Hematopoietic multipotent progenitor cell (in vitro differentiated cells): Measurements from ENCODE around the gene RELA. TPM values are rescaled to one million over a fixed set of nuclear protein-coding genes. Genes with fewer than 3 reads are reported as not detected.

Source experiments
- DNase-seq, 3 donors: peaks; one replicate each; pipeline ENCODE4 v3.0.0-alpha.2; 2011 to 2015; ENCODE audit warnings: low read depth in 2 of 3, low spot score in 2 of 3
- small RNA-seq: library from RNA; depleted of rRNA; stranded (forward); fragments of <200 nt; gene quantifications from one replicate; pipeline ENCODE3, GENCODE V24; 2012
- total RNA-seq: library from RNA; depleted of rRNA; stranded (reverse); fragments of >200 nt; gene quantifications from one replicate; pipeline ENCODE4 v1.2.3, GENCODE V29; 2012

The RELA gene
- total RNA-seq, 1 donor: 107 TPM

DNA sequence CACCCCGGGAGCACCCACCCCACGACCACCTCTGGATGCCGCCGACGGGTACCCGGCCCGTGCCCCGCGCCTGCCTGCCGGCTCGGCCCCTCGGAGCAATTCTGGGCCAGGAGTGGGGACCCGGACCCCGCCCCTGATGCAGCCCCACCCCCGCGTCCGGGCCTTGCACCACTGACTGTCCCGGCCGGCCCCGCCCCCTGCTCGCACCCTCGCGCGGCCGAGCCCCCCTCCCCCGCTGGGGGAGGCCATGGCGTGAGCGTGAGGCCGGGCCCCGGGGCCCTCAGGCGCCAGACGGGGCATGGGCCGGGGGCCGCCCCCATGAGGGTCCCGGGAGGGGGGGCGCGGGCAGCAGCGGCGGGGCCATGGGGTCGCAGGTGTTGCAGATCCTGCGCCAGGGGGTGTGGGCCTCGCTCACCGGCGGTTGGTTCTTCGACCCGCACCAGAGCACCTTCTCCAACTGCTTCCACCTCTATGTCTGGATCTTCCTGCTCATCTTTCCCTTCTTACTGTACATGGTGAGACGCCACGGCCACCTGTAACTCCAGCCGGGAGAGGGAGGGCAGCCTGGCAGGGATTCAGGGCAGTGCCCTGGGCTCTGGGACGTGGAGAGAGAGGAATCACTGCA lies 46.7 kb downstream of the RELA start:
- DNase-seq: peak in 1 of 3 donors; percentile 40

DNA sequence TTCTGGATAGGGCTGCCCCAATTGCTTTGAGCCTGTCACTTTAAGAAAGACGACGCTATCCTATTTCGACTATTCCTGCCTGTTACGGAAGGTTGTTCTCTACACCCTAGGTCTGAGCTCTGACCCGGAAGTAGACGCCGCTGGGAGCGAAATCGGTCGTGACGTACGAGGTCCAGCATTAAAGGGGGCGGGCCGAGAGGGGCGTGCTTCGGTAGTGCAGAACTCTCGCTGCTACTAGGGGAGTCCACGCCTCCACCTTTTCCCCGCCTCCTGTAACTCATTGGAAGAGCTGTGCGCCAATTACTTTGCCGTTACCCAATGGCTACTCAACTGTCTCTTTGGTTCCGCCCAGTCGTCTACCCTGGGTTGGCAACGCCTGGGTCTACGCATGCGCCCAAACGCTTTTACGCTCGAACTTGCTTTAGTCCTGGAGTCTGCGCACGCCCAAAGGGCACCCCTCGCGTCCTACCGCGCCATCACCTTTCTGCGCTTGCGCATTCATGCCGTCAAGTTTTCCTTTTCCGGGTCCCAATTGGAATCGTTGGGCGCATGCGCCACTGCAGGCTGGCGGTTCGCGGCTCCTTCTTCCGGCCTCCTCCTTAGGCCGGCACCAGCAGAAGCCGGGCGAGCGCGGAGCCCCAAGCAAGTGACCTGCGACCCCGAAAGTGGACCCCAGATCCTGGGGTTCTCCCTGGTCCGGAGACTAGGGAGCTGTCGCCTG lies 47.3 kb downstream of the RELA start, which contains the start of gene PCNX3:
PCNX3 (plus strand) TSS at position 548 of the 721 bp plus-strand sequence. CDS start 536 bp downstream, outside the sequence.
- peak; percentile 100 for DNase-seq

DNA sequence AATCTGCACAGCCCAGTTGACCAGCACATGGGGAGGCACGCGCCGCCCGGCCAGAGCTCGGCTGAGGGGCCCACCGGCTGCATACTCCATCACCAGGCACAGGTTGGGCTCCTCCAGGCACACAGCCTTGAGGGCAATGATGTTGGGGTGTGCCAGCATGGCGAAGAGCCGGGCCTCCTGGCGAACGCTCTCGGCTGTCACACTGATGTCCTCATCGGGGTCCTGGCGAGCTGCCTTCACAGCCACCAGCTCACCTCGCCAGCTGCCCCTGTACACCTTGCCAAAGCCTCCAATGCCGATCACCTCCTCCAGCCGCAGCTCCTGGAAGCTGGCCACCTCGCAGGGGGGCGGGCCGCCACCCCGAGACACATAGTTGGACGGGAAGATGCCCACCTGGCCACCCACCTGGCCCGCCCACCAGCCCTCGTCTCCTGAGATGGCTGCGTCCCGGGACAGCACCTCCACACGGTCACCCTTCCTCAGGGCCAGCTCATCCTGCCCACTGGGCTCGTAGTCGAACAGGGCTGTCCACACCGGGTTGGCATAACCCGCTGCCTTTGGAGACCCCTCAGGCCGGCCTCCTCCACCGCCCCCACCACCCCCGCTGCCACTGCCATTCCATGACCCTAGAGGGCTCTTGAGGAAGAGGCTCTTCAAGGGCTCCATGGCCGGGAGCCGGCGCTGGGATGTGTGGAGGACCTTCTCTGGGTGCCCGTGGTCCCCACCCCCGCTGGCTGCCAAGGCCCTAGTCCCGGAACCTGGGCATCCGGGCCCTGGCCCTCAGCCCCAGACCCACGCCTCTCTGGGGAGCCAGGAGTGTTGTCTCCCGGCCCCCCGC lies 49.4 kb downstream of the RELA start:
- no peak for DNase-seq

DNA sequence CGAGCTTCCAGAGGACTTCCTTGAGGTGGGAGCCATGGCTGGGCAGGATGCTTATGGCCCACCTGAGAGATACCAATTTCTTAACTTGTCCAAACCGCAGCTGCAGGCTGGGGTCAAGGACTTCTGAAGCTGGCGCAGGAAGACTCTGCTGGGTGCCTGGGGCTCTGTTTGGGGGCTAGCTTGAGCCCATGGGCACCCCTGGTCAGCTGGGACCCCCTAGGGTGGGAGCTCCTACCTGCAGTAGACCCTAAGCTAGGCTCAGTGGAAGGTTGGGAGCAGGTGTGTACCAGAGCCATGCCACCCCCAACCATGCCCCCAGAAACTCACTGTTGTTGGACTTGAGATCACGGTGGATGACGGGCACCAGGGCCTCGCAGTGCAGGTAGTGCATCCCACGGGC lies 50.0 kb downstream of the RELA start:
- no peak for DNase-seq

DNA sequence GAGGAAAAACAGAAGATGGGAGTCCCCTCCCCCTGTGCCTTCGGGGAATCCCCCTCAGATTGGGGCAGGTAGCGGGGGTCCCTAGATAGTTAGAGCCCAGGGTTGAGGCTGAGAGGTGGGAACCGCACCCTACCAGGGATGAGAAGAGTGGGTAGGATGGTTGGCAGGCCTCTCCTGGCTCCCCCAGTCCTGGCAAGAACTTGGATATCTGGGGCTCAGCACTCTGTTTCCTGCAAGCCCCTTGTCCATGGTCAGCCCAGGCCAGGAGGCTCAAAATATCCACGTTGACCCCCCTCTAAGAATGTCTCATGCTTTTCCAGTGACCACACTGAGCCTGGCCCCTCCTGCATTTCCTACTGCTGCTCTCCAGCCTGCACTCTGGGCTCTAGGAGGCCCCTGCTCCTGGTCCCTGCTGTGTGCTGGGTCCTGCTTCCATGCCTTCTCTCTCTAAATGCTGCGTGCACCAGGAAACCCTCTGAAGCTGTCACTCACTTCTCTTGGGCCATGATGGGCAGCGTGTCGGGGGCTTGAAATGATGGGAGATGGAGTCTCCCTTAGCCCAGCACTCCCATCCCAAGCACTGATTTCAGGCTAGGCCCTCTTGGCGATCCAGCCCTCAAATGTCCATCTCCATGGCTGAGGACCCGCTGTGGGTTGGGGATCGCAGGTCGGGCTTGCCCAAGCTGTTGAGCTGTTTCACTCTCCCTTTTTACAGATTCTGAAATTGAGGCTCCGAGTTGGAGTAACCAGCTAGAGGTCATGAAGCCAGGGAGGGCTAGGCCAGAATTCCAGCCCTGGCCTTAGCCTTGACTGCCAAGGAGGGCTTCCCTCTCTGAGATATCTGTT lies 50.7 kb downstream of the RELA start:
- no peak for DNase-seq

DNA sequence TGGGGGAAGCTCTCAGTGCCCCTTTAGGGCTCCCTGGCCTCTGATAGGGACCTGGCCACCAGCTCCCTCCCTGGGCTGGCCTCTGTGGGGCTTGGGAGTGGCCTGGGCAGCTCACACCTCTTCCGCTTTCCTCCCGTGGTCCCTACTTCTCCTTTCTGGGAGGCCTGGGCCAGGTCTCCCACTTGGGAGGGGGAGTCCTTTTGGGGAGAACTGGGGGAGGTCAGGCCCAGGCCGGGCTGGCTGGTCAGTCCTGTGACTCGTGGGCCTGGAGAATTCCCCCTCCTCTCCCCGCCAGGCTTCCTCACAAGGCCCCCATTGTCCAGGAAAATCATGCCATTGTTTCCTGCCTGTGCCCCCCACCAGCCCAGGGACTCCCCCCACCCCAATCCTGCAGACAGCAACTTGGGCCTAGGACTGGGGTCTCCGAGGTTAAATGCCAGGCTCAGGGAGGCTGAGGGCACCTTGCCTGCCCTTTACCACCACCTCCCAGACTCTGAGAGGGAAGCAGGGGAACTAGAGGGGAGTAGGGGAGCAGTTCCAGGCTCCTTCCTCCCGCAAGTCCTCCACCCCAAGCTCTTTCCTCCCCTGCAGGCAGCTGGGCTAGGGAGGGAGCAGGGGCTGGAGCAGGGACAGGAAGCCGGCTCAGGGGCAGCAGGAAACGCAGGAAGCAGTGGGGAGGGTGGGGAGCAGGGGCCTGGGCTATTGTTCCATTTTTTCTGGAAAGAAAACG lies 51.5 kb downstream of the RELA start:
- peak in 1 of 3 donors; percentile 60 for DNase-seq

DNA sequence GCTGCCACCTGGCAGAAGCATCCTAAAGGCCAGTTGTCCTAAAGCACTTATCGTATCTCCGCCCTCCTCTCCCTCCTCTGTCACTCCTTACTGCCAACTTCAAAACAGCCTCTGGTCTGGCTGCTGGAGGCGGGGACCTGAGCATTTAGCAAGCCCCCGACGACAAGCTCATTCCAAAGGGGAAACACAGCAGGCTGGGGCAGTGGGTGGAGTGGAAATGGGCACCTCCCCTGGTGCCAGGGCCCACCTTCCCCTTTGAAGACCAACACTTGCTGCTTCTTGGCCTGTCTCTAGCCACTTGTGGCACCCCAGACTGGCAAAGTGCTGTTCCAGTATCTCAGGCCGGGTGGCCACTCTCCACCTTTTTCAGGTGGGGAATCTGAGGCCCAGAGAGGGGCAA lies 52.3 kb downstream of the RELA start:
- no peak for DNase-seq

DNA sequence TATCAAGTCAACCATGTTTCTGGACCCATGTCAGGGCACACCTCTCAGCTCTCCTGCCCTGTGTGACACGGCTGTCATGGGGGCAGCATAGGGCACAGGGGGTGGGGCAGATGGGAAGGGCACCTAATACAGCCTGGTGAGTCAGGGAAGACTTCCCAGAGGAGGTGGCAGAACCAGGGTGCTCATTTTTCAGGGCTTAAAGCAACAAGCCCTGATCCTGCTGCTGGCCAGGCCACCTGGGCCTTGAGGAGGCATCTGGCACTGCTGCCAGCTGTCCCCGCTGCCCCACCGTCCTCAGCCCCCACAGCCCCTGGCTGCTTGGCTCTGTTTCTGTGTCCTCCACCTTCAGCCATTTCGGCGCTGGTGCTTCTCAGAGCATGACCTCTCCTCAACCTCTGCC lies 53.1 kb downstream of the RELA start:
- no peak for DNase-seq

DNA sequence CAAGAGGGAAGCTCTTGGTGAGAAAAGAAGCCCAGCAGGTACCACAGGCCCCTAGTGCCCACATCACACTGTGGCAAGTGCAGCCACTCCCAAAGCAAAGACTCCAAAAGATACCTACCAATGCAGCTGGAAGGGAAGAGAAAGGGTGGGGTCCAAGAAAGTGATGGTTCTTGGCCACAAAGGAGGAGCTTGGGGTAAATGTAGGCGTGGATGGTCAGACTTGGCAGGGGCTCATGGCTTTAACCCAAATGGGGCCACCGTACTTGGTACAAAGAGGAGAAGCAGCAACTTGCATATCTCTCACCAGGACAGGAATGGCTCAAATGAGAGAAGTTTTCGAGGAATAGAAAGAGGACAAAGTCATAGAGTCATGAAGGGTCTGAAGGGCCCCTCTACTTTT lies 53.5 kb downstream of the RELA start:
- DNase-seq: no peak

DNA sequence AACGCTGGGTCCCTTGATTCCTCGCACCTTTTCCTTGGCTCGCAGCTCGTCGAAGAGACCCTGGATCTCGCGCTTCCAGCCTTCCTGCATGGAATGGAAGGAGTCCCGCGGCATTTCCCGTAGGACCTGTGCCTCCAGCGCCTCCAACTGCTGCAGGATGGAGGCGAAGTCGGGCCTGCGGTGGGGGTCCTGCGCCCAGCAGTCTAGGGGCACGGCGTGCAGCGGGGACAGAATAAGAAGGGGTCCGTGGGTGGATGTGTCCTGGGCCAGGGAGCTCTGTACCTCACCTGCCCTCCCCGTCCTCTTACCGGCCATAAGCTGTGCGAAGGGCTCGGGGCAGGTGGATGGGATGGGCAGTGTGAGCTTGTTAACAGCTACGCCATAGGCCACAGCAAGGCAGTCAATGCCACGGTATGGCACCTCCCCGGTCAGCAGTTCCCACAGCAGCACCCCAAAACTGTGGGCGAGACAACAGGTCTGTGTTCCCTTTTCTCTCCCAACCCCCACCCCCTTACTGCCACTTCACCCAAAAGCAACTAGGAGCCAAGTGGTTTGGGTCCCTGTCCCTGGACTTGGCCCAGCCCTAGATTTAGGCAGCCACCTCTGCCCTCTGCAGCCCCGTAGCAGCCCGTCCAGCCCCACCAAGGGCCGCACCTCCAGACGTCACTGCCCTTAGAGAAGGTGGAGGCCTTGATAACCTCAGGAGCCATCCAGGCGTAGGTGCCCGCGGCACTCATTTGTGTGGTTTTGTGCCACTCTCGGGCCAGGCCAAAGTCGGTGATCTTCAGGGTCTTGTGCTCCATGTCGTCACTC lies 54.9 kb downstream of the RELA start:
- no peak for DNase-seq

DNA sequence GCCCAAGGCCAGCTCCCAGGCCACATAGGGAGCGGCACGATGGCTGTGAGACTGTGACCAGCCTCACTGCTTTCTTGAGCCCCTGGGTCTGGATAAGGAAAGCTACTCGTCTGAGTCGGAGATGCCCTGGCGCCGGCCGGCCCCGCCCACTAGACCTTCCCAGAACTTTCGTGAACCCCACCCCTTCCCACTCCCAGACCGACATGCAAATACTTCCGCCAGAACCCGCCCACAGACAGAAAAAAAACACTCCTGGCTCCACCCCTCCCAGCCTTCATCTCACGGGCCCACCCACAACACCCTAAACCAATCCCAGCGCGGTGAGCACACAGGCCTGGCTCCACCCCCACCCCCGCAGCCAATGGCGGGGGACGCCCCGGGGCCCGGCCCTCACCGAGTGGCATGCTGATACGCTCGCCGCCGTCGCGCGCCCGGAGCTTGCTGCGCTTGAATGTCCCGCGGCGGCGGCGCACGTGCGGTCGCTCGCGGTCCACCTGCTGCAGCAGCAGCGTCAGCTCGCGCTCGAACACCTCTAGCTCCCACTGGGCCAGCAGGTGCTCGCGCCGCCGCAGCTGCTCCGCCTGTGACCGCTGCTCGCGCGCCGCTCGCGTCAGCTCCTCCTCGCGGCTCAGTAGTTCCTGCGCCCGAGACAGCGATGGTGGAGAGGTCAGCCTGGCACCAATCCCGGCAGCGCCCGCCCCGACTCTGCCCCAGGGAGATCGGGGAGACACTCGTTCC lies 55.7 kb downstream of the RELA start:
- no peak for DNase-seq

DNA sequence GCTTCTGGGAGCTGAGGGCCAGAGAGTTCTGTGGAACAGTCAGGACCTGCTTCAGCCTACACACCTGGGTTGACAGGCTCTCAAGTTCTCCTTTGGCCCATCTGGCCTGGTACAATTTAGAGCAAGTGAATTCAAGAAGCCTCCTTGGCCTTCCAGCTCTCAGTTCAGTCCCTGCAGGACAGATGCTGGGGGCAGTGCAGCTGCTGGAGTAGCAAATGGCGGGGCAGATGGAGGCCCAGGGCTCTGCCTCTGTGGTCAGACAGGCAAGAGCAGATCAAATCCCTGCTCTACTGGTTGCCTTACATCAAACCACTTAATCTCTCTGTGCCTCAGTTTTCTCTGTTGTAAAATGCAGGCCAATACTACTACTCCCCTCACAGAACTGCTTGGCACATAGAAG lies 58.5 kb downstream of the RELA start:
- DNase-seq: no peak

Small RNA genes within 50 kb of the gene (small RNA-seq; reads per million reads assigned to genes)
- gene MIR4489: 0.95 reads per million, percentile 29 among the genes with 10 or more reads in this experiment
- gene MIR4690: not detected
- not detected for gene RN7SL309P

Other genes with a start within 250 kb of the RELA start
- gene NEAT1, start 240.1 kb downstream of the RELA start, total RNA-seq: 102 TPM
- gene MALAT1, start 163.9 kb downstream of the RELA start, total RNA-seq: 2,681 TPM
- gene SCYL1, start 137.8 kb downstream of the RELA start, total RNA-seq: 107 TPM
- gene LTBP3, start 104.6 kb downstream of the RELA start, total RNA-seq: 89.1 TPM
- gene ZNRD2, start 92.4 kb downstream of the RELA start, total RNA-seq: 48.7 TPM
- gene FAM89B, start 90.4 kb downstream of the RELA start, total RNA-seq: 55.5 TPM
- gene EHBP1L1, start 86.9 kb downstream of the RELA start, total RNA-seq: 101 TPM
- gene KCNK7, start 67.1 kb downstream of the RELA start, total RNA-seq: 1.3 TPM
- 98.6 TPM for gene MAP3K11, start 48.7 kb downstream of the RELA start, total RNA-seq
- 32.6 TPM for gene PCNX3, start 47.1 kb downstream of the RELA start, total RNA-seq
- 154 TPM for gene SIPA1, start 24.8 kb downstream of the RELA start, total RNA-seq
- 75.7 TPM for gene KAT5, start 49.3 kb upstream of the RELA start, total RNA-seq
- gene RNASEH2C, start 57.9 kb upstream of the RELA start, total RNA-seq: 77.8 TPM
- 16.2 TPM for gene AP5B1, start 118.1 kb upstream of the RELA start, total RNA-seq
- 0.27 TPM for gene OVOL1, start 124.1 kb upstream of the RELA start, total RNA-seq
- 4.3 TPM for gene SNX32, start 171.0 kb upstream of the RELA start, total RNA-seq
- gene CFL1, start 195.3 kb upstream of the RELA start, total RNA-seq: 701 TPM
- 85.1 TPM for gene MUS81, start 197.5 kb upstream of the RELA start, total RNA-seq
- 13.7 TPM for gene EFEMP2, start 209.9 kb upstream of the RELA start, total RNA-seq
- gene CTSW, start 216.9 kb upstream of the RELA start, total RNA-seq: 95.9 TPM
- gene FIBP, start 225.6 kb upstream of the RELA start, total RNA-seq: 193 TPM
- 43.6 TPM for gene CCDC85B, start 227.8 kb upstream of the RELA start, total RNA-seq
- 24.5 TPM for gene FOSL1, start 237.5 kb upstream of the RELA start, total RNA-seq